Measurements from ENCODE around the gene MPC2. TPM values are rescaled to one million over a fixed set of nuclear protein-coding genes. Genes with fewer than 3 reads are reported as not detected.

MPC2 gene
- total RNA-seq, 2 donors from 2014 or later, result 78.9 to 169 TPM

DNA sequence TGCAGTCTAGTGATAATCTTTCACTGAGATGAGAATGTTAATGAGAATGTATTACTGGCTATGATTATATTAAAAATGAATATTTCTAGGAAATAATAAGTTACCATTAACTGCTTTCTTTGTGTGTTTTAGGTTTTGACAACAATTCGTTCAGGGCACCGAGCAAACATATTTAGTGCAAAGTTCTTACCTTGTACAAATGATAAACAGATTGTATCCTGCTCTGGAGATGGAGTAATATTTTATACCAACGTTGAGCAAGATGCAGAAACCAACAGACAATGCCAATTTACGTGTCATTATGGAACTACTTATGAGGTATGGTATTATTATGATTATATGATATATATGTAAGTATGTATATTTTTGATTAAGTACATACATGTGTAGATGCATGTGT lies 37.8 kb upstream of the MPC2 start:
- Histone ChIP-seq H3K4me1 (replicated peaks) (no peaks in the 10 kb centered on the region), H3K36me3 (no peaks in the 10 kb centered on the region), H3K9me3 (no peaks in the 10 kb centered on the region), H3K27ac (no peak overlapping the region), H3K4me3 (no peak overlapping the region), H3K27me3 (replicated peaks; ENCODE audit: insufficient read depth) (no peaks in the 10 kb centered on the region)
- WGBS, result 81% methylated on average over 4 of the region's 4 CpGs
- intact Hi-C loops (cut with DNase I), result no loop called here
- DNase-seq (ENCODE audit: low spot score), result no peak
- TF ChIP-seq POLR2AphosphoS5 (IDR thresholded peaks at IDR 0.05) (no peak), POLR2A (IDR thresholded peaks at IDR 0.05) (no peak)
- TF ChIP-seq, protein P1, sequence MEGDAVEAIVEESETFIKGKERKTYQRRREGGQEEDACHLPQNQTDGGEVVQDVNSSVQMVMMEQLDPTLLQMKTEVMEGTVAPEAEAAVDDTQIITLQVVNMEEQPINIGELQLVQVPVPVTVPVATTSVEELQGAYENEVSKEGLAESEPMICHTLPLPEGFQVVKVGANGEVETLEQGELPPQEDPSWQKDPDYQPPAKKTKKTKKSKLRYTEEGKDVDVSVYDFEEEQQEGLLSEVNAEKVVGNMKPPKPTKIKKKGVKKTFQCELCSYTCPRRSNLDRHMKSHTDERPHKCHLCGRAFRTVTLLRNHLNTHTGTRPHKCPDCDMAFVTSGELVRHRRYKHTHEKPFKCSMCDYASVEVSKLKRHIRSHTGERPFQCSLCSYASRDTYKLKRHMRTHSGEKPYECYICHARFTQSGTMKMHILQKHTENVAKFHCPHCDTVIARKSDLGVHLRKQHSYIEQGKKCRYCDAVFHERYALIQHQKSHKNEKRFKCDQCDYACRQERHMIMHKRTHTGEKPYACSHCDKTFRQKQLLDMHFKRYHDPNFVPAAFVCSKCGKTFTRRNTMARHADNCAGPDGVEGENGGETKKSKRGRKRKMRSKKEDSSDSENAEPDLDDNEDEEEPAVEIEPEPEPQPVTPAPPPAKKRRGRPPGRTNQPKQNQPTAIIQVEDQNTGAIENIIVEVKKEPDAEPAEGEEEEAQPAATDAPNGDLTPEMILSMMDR (IDR thresholded peaks at IDR 0.05), result no peak

DNA sequence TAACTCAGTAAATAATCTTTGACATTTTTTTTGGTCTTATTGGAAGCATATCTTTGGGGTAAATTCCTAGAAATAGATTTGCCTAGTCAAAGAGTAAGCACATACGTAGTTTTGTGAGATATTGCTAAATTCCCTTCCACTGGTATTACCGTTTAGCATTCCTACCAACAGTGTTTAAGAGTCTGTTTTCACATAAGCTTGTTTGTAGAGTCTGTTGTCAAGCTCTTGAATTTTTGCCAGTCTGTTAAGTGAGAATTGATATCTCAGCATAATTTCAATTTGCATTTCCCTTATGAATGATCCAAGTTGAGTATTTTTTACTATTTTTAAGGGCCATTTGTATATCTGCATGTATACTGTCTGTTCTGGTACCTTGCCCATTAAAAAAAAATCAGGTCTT lies 37.0 kb upstream of the MPC2 start:
- 89% methylated on average over 2 of the region's 2 CpGs for WGBS
- TF ChIP-seq POLR2AphosphoS5 (IDR thresholded peaks at IDR 0.05) (no peak), POLR2A (IDR thresholded peaks at IDR 0.05) (no peak)
- TF ChIP-seq, protein P1 (IDR thresholded peaks at IDR 0.05), result no peak

DNA sequence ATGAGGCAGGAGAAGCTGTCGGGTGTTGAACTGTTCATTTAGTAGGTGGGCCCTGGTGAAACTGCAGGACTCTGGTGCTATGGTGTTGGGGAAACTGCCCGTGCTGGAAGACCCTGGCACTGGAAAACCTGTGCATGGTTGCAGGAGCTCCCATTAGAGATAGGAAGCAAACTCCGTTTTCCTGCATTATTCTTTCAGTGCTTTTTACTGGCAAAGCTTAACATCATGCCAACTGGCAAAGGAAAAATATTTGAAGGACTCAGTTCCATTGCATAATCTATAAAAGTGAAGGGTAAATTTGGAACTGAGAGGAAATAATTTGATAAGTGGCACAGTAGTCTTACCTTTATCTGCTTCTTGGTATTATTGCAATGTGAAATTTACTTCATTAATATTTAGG lies 31.7 kb upstream of the MPC2 start:
- Histone ChIP-seq H3K27ac (no peak overlapping the region), H3K36me3 (no peaks in the 10 kb centered on the region), H3K4me1 (replicated peaks) (no peaks in the 10 kb centered on the region), H3K9me3 (no peaks in the 10 kb centered on the region), H3K4me3 (no peak overlapping the region), H3K27me3 (replicated peaks; ENCODE audit: insufficient read depth) (no peaks in the 10 kb centered on the region)
- WGBS, result 81% methylated on average over 3 of the region's 3 CpGs
- intact Hi-C loops (cut with DNase I), result no loop called here
- DNase-seq (ENCODE audit: low spot score), result no peak
- no peak for TF ChIP-seq POLR2A (IDR thresholded peaks at IDR 0.05)
- no peak for TF ChIP-seq POLR2AphosphoS5 (IDR thresholded peaks at IDR 0.05)

More for the DNA sequence above, 37.0 kb upstream of the MPC2 start:
- no peaks in the 10 kb centered on the region for H3K9me3 ChIP-seq
- no peak for DNase-seq (ENCODE audit: low spot score)
- no peaks in the 10 kb centered on the region for H3K36me3 ChIP-seq
- intact Hi-C loops (cut with DNase I), result no loop called here
- no peak overlapping the region for H3K4me3 ChIP-seq
- no peak overlapping the region for H3K27ac ChIP-seq
- no peaks in the 10 kb centered on the region for H3K4me1 ChIP-seq (replicated peaks)
- H3K27me3 ChIP-seq (replicated peaks; ENCODE audit: insufficient read depth), result no peaks in the 10 kb centered on the region

DNA sequence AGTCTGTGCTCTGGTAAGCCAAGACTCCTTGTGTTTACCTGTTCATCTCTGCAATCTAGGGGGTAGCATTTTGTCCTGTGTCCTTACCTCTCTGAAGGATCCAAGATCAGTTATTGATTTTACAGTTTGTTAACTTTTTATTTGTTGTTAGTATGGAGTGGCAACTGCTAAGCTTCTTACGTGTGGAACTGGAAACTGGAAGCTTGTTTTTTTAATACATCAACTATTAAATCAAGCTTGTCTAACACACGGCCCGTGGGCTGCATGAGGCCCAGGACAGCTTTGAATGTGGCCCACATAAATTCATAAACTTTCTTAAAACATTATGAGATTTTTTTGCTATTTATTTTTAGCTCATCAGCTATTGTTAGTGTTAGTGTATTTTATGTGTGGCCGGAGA lies 29.2 kb upstream of the MPC2 start:
- TF ChIP-seq POLR2A (IDR thresholded peaks at IDR 0.05) (no peak), POLR2AphosphoS5 (IDR thresholded peaks at IDR 0.05) (no peak)
- TF ChIP-seq, protein P1 (IDR thresholded peaks at IDR 0.05), result no peak
- Histone ChIP-seq H3K4me1 (replicated peaks) (no peaks in the 10 kb centered on the region), H3K27ac (no peak overlapping the region), H3K27me3 (replicated peaks; ENCODE audit: insufficient read depth) (no peaks in the 10 kb centered on the region), H3K4me3 (no peak overlapping the region), H3K36me3 (no peaks in the 10 kb centered on the region), H3K9me3 (no peaks in the 10 kb centered on the region)
- WGBS, result 53% methylated on average over 4 of the region's 4 CpGs
- intact Hi-C loops (cut with DNase I), result no loop called here
- no peak for DNase-seq (ENCODE audit: low spot score)

DNA sequence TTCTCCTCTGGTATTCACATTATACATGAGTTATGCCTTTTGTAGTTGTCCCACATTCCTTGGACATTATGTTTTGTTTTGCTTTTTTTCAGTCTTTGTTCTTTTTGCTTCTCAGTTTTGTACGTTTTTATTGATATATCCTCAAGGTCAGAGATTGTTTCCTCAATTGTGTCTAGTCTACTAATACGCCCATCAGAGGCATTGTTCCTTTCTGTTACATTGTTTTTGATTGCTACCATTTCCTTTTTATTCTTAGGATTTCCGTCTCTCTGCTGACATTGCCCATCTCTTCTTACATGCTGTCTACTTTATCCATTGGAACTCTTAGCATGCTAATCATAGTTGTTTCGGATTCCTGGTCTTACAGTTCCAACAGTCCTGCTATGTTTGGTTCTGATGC lies 27.8 kb upstream of the MPC2 start:
- no peaks in the 10 kb centered on the region for H3K4me1 ChIP-seq (replicated peaks)
- no peaks in the 10 kb centered on the region for H3K36me3 ChIP-seq
- H3K4me3 ChIP-seq, result no peak overlapping the region
- no peak overlapping the region for H3K27ac ChIP-seq
- WGBS, result 87% methylated on average over 4 of the region's 4 CpGs
- no peaks in the 10 kb centered on the region for H3K27me3 ChIP-seq (replicated peaks; ENCODE audit: insufficient read depth)
- no peaks in the 10 kb centered on the region for H3K9me3 ChIP-seq
- no peak for DNase-seq (ENCODE audit: low spot score)
- intact Hi-C loops (cut with DNase I), result no loop called here
- TF ChIP-seq, protein P1 (IDR thresholded peaks at IDR 0.05), result no peak
- TF ChIP-seq POLR2AphosphoS5 (IDR thresholded peaks at IDR 0.05) (no peak), POLR2A (IDR thresholded peaks at IDR 0.05) (no peak)
